ENCODE measurements around the gene POU3F3.
A peak's percentile ranks its signal among the peaks of the same experiment; 100 is the strongest.

POU3F3 gene

DNA sequence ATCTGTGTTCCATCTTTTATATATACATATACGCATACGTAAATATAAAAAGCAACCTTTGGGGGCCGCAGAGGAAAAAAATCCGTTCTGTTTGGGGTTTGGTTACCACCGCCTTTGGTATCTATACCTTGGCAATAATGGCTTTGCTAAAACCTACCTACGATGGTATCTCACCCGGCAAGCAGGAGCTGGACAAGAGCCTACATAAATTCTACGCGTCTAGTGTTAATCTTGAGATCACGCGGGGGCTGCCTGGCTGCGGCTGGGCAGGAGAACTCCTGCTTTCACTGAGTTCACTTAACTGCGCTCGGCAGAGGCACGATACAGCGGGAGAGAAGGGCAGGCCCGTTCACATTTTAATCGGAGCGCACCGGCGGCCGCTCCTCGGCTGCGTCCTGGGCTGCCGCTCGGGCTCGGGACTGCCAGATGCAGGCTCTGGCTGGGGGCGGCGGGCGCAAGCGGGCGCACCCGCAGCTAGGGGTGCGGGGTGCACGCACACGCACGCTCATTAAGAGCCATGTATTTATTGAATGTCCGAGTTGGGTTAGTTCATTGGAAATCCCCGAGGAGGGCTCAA lies 1.7 kb upstream of the POU3F3 start:
- H3K4me3 ChIP-seq (ENCODE audit: low read depth, low read length) = peak overlapping the region; percentile 17
- H3K36me3 ChIP-seq (replicated peaks) = no peaks in the 10 kb centered on the region
- H3K27me3 ChIP-seq (replicated peaks) = peaks cover 74% of the 10 kb centered on the region
- DNase-seq = no peak
- in situ Hi-C loops (cut with HindIII; ENCODE audit: low pct_ligation_motif_present, low sequenced_read_pairs) = no loop called here
- no peak overlapping the region for H3K27ac ChIP-seq
- TF ChIP-seq, protein P1, sequence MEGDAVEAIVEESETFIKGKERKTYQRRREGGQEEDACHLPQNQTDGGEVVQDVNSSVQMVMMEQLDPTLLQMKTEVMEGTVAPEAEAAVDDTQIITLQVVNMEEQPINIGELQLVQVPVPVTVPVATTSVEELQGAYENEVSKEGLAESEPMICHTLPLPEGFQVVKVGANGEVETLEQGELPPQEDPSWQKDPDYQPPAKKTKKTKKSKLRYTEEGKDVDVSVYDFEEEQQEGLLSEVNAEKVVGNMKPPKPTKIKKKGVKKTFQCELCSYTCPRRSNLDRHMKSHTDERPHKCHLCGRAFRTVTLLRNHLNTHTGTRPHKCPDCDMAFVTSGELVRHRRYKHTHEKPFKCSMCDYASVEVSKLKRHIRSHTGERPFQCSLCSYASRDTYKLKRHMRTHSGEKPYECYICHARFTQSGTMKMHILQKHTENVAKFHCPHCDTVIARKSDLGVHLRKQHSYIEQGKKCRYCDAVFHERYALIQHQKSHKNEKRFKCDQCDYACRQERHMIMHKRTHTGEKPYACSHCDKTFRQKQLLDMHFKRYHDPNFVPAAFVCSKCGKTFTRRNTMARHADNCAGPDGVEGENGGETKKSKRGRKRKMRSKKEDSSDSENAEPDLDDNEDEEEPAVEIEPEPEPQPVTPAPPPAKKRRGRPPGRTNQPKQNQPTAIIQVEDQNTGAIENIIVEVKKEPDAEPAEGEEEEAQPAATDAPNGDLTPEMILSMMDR (IDR thresholded peaks at IDR 0.05; ENCODE audit: low read depth, low read length, missing control alignments) = no peak

DNA sequence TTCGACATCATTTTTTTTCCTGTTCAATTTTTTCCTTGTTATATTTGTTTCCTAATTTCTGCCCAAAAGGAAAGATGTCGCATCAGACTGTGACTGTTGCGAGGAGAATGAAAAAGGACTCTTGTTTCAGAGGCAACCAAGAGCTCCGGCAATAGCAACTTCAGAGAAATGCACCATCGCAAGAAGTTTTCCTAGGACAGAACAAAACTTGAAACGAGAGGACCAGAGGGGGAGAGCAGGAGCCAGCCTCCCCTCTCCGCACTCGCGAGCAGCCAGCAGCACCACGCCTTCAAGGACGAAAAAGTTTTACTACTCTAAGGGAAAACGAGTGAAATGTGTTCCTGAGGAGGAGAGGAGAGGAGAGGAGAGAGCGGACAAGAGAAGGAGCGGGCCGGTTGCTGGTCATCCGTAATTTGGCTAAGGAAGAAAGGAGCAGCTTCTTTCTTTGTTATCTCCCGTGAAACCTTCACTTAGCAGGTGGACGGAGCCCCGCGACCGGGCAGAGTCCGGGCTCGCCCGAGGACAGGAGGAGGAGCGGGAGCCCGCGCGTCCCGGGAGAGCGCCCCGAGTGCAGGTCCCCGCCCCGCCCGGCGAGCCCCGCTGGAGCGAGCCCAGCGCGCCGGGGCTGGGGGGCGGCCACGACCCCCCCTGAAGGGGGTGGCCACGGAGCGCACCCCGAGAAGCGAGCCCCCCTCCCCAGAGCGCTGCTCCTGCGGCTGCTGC lies 744 bp downstream of the POU3F3 start:
- TF ChIP-seq, protein P1 (IDR thresholded peaks at IDR 0.05; ENCODE audit: low read depth, low read length, missing control alignments) = no peak
- in situ Hi-C loops (cut with HindIII; ENCODE audit: low pct_ligation_motif_present, low sequenced_read_pairs) = no loop called here
- Histone ChIP-seq H3K27ac (no peak overlapping the region), H3K27me3 (replicated peaks) (peaks cover 82% of the 10 kb centered on the region), H3K4me3 (ENCODE audit: low read depth, low read length) (no peak overlapping the region), H3K36me3 (replicated peaks) (no peaks in the 10 kb centered on the region)
- no peak for DNase-seq

DNA sequence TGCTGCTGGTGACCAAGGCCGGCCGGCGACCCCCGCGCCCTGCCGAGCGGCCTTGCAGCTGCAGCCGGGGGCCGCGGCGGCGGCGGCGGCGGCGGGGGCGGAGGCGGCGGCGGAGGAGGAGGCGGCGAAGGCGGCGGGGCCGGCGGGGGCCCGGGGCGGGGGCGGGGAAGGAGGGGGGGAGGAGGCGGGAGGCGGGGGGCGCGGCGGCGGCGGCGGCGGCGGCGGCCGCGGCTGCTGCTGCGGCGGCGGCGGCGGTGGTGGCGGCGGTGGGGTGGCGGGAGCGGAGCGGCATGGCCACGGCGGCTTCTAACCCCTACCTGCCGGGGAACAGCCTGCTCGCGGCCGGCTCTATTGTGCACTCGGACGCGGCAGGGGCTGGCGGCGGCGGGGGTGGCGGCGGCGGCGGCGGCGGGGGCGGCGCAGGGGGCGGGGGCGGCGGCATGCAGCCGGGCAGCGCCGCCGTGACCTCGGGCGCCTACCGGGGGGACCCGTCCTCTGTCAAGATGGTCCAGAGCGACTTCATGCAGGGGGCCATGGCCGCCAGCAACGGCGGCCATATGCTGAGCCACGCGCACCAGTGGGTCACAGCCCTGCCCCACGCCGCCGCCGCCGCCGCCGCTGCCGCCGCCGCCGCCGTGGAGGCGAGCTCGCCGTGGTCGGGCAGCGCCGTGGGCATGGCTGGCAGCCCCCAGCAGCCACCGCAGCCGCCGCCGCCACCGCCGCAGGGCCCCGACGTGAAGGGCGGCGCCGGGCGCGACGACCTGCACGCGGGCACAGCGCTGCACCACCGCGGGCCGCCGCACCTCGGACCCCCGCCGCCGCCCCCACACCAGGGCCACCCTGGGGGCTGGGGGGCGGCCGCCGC lies 1.5 kb downstream of the POU3F3 start:
- Histone ChIP-seq H3K27ac (no peak overlapping the region), H3K4me3 (ENCODE audit: low read depth, low read length) (no peak overlapping the region), H3K36me3 (replicated peaks) (no peaks in the 10 kb centered on the region), H3K27me3 (replicated peaks) (peaks cover 82% of the 10 kb centered on the region)
- in situ Hi-C loops (cut with HindIII; ENCODE audit: low pct_ligation_motif_present, low sequenced_read_pairs) = no loop called here
- TF ChIP-seq, protein P1 (IDR thresholded peaks at IDR 0.05; ENCODE audit: low read depth, low read length, missing control alignments) = no peak
- no peak for DNase-seq

DNA sequence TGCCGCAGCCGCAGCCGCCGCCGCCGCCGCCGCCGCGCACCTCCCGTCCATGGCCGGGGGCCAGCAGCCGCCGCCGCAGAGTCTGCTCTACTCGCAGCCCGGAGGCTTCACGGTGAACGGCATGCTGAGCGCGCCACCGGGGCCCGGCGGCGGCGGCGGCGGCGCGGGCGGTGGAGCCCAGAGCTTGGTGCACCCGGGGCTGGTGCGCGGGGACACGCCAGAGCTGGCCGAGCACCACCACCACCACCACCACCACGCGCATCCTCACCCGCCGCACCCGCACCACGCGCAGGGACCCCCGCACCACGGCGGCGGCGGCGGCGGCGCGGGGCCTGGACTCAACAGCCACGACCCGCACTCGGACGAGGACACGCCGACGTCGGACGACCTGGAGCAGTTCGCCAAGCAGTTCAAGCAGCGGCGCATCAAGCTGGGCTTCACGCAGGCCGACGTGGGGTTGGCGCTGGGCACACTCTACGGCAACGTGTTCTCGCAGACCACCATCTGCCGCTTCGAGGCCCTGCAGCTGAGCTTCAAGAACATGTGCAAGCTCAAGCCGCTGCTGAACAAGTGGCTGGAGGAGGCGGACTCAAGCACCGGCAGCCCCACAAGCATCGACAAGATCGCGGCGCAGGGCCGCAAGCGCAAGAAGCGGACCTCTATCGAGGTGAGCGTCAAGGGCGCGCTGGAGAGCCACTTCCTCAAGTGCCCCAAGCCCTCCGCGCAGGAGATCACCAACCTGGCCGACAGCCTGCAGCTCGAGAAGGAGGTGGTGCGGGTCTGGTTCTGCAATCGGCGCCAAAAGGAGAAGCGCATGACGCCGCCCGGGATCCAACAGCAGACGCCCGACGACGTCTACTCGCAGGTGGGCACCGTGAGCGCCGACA lies 2.4 kb downstream of the POU3F3 start:
- Histone ChIP-seq H3K27me3 (replicated peaks) (peaks cover 77% of the 10 kb centered on the region), H3K4me3 (ENCODE audit: low read depth, low read length) (no peak overlapping the region)
- in situ Hi-C loops (cut with HindIII; ENCODE audit: low pct_ligation_motif_present, low sequenced_read_pairs) = no loop called here

DNA sequence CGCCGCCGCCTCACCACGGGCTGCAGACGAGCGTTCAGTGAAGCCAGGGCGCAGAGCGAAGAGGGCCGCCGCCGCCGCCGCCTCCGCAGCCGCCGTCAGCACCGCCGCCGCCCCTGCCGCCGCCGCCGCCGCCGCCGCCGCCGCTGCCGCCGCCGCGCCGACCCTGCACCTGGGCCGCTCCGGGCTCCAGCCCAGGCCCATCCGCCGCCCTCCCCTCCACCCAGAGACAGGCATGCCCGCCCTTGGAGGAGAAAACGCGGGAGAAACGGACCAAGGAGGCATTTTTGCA lies 3.0 kb downstream of the POU3F3 start:
- TF ChIP-seq, protein P1 (IDR thresholded peaks at IDR 0.05; ENCODE audit: low read depth, low read length, missing control alignments) = no peak
- Histone ChIP-seq H3K27me3 (replicated peaks) (peaks cover 79% of the 10 kb centered on the region), H3K4me3 (ENCODE audit: low read depth, low read length) (no peak overlapping the region), H3K36me3 (replicated peaks) (no peaks in the 10 kb centered on the region), H3K27ac (no peak overlapping the region)
- in situ Hi-C loops (cut with HindIII; ENCODE audit: low pct_ligation_motif_present, low sequenced_read_pairs) = no loop called here
- DNase-seq = no peak

More for the DNA sequence above, 2.4 kb downstream of the POU3F3 start:
- TF ChIP-seq, protein P1 (IDR thresholded peaks at IDR 0.05; ENCODE audit: low read depth, low read length, missing control alignments) = no peak
- Histone ChIP-seq H3K27ac (no peak overlapping the region), H3K36me3 (replicated peaks) (no peaks in the 10 kb centered on the region)
- no peak for DNase-seq
